Measurements from ENCODE around the gene PPARA. TPM values are rescaled to one million over a fixed set of nuclear protein-coding genes. Genes with fewer than 3 reads are reported as not detected.

PPARA gene
- total RNA-seq, 1 donor from 2014 or later = 13.0 TPM

- Mint-ChIP-seq H3K9me3 (no peaks in the 10 kb centered on the region), H3K36me3 (peaks cover 5% of the 10 kb centered on the region), H3K4me1 (peaks cover 10% of the 10 kb centered on the region), H3K27me3 (ENCODE audit: low read depth) (peaks cover 11% of the 10 kb centered on the region), H3K4me3 (no peak overlapping the region), H3K27ac (no peak overlapping the region)
- TF ChIP-seq CTCF (IDR thresholded peaks at IDR 0.05; ENCODE audit: unreplicated experiment) = no peak
- no peak for DNase-seq (ENCODE audit: low spot score in 2 of 2, unreplicated experiment in 2 of 2)
Observed at GRCh38 chr22:46153930-46154329, 3.6 kb downstream of the PPARA start.

- H3K4me1 Mint-ChIP-seq = peaks cover 10% of the 10 kb centered on the region
- no peak for DNase-seq (ENCODE audit: low spot score in 2 of 2, unreplicated experiment in 2 of 2)
- no peaks in the 10 kb centered on the region for H3K9me3 Mint-ChIP-seq
- no peak overlapping the region for H3K27ac Mint-ChIP-seq
- peaks cover 4% of the 10 kb centered on the region for H3K27me3 Mint-ChIP-seq (ENCODE audit: low read depth)
- H3K36me3 Mint-ChIP-seq = peaks cover 5% of the 10 kb centered on the region
- H3K4me3 Mint-ChIP-seq = no peak overlapping the region
- TF ChIP-seq CTCF (IDR thresholded peaks at IDR 0.05; ENCODE audit: unreplicated experiment) = no peak
Observed at GRCh38 chr22:46156031-46156430, 5.7 kb downstream of the PPARA start.

- no peak for DNase-seq (ENCODE audit: low spot score in 2 of 2, unreplicated experiment in 2 of 2)
- no peaks in the 10 kb centered on the region for H3K27me3 Mint-ChIP-seq (ENCODE audit: low read depth)
- peaks cover 2% of the 10 kb centered on the region for H3K36me3 Mint-ChIP-seq
- no peak for TF ChIP-seq CTCF (IDR thresholded peaks at IDR 0.05; ENCODE audit: unreplicated experiment)
- no peaks in the 10 kb centered on the region for H3K9me3 Mint-ChIP-seq
- no peak overlapping the region for H3K27ac Mint-ChIP-seq
- H3K4me3 Mint-ChIP-seq = no peak overlapping the region
- H3K4me1 Mint-ChIP-seq = peaks cover 4% of the 10 kb centered on the region
Observed at GRCh38 chr22:46158283-46158682, 8.0 kb downstream of the PPARA start.

- Mint-ChIP-seq H3K36me3 (peaks cover 2% of the 10 kb centered on the region), H3K4me1 (peaks cover 5% of the 10 kb centered on the region), H3K27ac (no peak overlapping the region), H3K27me3 (ENCODE audit: low read depth) (no peaks in the 10 kb centered on the region), H3K4me3 (no peak overlapping the region), H3K9me3 (no peaks in the 10 kb centered on the region)
- DNase-seq (ENCODE audit: low spot score in 2 of 2, unreplicated experiment in 2 of 2) = no peak
- no peak for TF ChIP-seq CTCF (IDR thresholded peaks at IDR 0.05; ENCODE audit: unreplicated experiment)
Observed at GRCh38 chr22:46159212-46159611, 8.9 kb downstream of the PPARA start.

GRCh38 chr22:46159777-46160176 is 9.5 kb downstream of the PPARA start:
- no peak overlapping the region for H3K4me3 Mint-ChIP-seq
- H3K27ac Mint-ChIP-seq = no peak overlapping the region
- no peak for TF ChIP-seq CTCF (IDR thresholded peaks at IDR 0.05; ENCODE audit: unreplicated experiment)
- H3K9me3 Mint-ChIP-seq = no peaks in the 10 kb centered on the region
- no peaks in the 10 kb centered on the region for H3K27me3 Mint-ChIP-seq (ENCODE audit: low read depth)
- H3K4me1 Mint-ChIP-seq = peaks cover 5% of the 10 kb centered on the region
- no peak for DNase-seq (ENCODE audit: low spot score in 2 of 2, unreplicated experiment in 2 of 2)
- peaks cover 2% of the 10 kb centered on the region for H3K36me3 Mint-ChIP-seq

GRCh38 chr22:46162285-46162684 is 12.0 kb downstream of the PPARA start:
- no peak for TF ChIP-seq CTCF (IDR thresholded peaks at IDR 0.05; ENCODE audit: unreplicated experiment)
- no peaks in the 10 kb centered on the region for H3K27me3 Mint-ChIP-seq (ENCODE audit: low read depth)
- DNase-seq (ENCODE audit: low spot score in 2 of 2, unreplicated experiment in 2 of 2) = no peak
- H3K36me3 Mint-ChIP-seq = no peaks in the 10 kb centered on the region
- no peaks in the 10 kb centered on the region for H3K9me3 Mint-ChIP-seq
- H3K4me3 Mint-ChIP-seq = no peak overlapping the region
- peaks cover 5% of the 10 kb centered on the region for H3K4me1 Mint-ChIP-seq
- H3K27ac Mint-ChIP-seq = no peak overlapping the region

Data from mesothelial cell of epicardium (in vitro differentiated cells).